GM21737 (cell line): ENCODE results near the gene ATXN7L1.
A peak's percentile ranks its signal among the peaks of the same experiment; 100 is the strongest.
"Not testable (repeated sequence)": the region's sequence is repeated elsewhere in the genome, so short reads cannot be mapped to it uniquely, and the experiment has no call there.

Experiments used
- ATAC-seq: cut with Tn5 transposase; IDR thresholded peaks from one replicate; pipeline ENCODE4 v1.9.1; 2021; ENCODE audit warnings: mild to moderate bottlenecking, moderate library complexity; ENCODE audit not compliant: unreplicated experiment

The ATXN7L1 gene

DNA sequence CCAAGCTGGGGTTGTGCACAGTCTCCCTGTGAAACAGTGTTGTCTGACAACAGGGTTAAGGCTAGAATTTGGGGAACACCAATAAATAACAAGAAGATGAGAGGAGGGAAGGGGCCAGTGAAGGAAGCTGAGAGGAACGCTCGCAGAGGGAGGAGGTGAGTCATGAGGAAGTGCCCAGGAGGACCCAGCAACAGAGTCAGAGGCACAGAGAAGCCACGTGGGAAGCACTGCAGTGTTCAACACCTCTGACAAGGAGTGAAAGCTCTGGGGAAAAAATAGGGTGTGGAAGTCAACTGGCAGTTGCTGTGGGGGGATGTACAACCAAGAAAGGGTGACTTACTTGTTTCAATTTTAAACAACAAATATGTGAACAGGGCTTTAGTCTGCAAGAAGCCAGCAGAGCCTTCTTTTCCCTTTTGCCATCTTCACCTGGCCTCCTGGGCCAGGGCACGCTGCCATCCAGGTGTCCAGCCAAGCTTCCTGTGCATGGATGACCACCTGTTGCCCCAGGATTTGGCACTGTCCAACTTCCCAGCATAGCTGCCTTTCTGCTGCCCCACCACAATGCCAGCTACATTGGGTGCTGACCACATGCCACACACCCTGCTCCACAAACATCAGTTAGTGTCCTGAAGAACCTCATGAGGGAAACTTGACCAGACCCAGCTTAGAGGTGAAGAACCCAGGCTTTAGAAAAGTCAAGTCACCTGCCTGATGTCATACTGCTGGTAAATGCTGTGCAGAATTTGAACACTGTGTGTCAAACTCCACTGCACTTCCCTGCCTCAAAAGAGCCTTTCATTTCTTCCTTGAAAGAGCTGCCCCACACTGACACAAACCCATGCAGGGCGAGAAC is 69.6 kb downstream of the ATXN7L1 start:
- ATAC-seq = peak; percentile 31

GRCh38 chr7:105805447-105806019 is 70.9 kb downstream of the ATXN7L1 start:
- no peak for ATAC-seq

DNA sequence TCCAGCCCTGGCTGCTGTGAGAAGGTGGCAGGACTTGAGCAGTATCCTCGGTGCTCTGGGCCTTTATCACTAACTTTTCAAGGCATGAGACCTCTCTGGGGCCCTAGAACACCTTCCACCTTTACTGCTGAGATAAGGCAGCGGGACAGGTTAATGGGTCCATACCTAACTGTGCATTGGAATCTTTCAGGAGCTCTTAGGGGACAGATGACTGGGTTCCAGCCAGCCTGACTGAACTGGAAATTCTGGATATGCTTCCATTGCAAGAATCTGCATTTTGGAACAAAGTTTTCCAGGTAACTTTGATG is 73.0 kb downstream of the ATXN7L1 start:
- ATAC-seq = no peak

GRCh38 chr7:105802604-105803428 is 73.6 kb downstream of the ATXN7L1 start:
- ATAC-seq = no peak

- no peak for ATAC-seq
Observed at GRCh38 chr7:105800849-105801534, 75.4 kb downstream of the ATXN7L1 start.

DNA sequence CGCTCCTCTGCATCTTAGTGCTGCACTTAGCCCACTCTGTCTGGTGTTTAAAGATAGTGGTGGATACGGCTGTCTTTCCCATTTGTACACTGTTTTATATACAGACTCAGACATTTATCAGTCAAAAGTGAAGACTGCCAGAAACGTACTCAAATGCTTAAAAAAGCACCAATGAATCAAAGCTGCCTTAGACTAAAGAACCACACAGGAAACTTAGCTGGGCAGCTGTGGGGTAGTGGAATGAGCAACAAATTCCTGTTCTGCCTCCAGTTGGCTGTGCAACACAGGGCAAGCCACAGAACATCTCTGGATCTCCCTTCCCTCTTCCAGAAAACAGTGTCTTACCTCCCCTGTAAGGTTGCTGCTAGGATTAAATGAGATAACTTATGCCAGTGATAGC is 76.0 kb downstream of the ATXN7L1 start:
- no peak for ATAC-seq

GRCh38 chr7:105799677-105800076 is 76.7 kb downstream of the ATXN7L1 start:
- ATAC-seq = no peak

DNA sequence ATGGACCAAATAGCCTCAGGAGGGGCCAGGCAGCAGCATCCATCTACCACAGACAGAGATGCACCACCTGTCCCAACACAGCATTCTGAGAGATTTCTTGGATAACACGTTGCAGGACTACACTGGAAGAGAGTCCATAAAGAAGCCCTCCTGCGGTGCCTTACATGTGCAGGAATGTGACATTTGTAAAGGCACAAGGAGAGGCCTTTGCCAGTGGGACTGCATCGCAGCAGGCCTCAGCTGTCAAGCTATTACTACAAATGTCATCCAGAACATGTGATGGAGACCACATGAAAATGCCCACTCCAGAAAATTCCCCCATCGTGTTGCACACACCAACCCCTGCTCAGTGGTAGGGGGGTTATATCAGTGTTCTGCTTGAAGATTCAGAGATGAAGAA is 77.4 kb downstream of the ATXN7L1 start:
- no peak for ATAC-seq

DNA sequence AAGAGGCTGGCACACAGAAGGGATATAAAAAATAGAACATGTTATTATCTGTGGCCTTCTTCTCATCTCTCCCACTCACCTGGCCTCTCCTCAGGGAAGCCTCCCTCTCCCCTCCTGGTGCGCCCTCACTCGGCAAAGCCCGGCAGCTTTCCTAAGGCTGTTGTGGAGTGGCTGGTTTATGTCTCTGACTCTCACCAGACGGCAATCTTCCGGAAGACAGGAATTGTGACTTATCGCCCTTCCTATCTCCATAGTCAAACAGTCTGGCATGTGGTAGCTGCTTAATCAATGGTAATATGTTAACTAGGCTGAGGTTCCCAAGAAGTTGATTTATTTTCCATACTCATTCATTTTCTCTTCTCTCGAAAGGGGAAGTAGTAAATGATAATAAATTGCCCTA is 78.7 kb downstream of the ATXN7L1 start:
- no peak for ATAC-seq

DNA sequence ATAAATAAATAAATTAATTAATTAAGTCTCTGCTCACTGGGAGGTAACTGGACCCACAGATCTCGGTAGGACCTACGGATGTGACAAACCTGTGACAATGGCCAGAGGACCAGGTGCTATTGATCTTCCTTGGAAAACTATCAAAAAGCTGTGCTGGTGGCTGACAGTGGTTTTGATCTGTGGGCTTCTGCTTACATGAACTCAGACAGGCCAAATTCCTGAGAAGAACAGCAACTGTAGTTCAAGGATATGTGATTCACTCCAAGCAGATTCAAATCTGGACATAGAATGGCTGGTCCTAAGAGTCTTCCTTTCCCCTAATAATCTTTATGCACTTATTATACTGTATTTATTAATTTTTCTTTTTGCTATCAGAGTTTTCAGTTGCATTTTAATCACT is 80.0 kb downstream of the ATXN7L1 start:
- ATAC-seq = no peak

GRCh38 chr7:105794741-105795729 is 81.4 kb downstream of the ATXN7L1 start:
- no peak for ATAC-seq

- ATAC-seq = no peak
Observed at GRCh38 chr7:105792488-105793370, 83.7 kb downstream of the ATXN7L1 start.

DNA sequence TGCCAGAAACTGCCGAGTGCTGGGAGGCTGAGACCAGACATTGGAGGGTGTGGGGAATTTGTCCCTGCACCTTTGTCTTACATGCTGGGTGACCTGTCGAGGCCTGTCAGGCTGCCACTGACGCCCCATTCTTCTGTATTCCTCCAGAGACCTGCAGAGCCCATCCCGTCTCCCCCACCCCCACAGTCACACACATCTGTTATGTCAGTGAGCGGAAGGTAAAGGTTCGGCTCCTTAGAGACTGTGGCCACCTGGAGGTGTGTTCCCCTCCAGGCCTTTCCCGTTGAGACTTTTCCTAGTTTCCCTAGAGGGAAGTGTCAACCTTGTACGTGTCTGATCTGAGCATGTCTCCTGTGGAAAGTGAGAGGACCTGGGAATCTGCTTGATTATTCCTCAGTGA is 84.5 kb downstream of the ATXN7L1 start:
- no peak for ATAC-seq

DNA sequence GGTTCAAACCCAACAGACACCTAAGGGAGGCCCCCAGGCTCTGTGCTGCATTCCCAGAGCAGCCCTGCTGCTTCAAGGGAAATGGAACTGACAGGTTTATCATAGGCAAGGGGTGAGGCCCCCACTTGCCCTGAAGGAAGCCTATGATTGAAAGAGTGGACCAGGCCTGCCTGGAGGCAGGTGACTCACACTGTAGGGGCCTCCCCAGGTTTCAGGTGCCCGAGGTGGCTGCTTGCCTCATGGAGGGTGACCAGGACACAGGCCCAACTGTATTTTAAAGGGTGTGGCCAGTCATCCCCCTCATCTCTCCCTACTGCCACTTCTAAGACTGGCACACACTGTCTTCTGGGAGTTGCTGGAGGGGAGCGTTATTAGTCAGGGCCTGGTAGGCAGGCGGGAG is 85.4 kb downstream of the ATXN7L1 start:
- no peak for ATAC-seq

- ATAC-seq = not testable (repeated sequence)
Observed at GRCh38 chr7:105790452-105790851, 85.9 kb downstream of the ATXN7L1 start.

GRCh38 chr7:105788816-105789349 is 87.5 kb downstream of the ATXN7L1 start:
- ATAC-seq = no peak

DNA sequence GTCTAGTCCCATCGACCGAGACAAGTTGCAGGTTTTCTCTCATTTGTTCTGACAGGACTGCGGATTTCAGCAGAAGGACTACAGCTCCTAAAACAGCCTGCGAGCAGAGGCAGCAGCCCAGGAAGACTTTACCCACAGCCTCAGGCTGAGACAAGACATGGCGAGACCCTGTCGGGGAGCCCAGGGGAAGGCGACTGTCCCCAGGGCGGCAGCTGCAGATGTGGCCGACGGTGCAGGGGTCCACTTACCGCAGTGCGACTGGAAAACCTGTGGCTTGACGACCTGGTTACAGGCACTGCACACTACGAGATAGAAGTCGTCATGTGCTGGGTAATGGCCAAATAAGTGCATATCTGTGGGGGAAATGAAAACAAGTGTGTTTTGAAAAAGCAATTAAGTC is 88.0 kb downstream of the ATXN7L1 start:
- no peak for ATAC-seq

- ATAC-seq = no peak
Observed at GRCh38 chr7:105787793-105788192, 88.6 kb downstream of the ATXN7L1 start.
